Fibroblast of lung (primary cell): Measurements from ENCODE around the gene SAMD13. TPM values are rescaled to one million over a fixed set of nuclear protein-coding genes. Genes with fewer than 3 reads are reported as not detected.

Experiments used
- DNase-seq, 2 donors: peaks; one replicate each; pipeline versions ENCODE4 v3.0.0 to v3.0.0-alpha.2; 2010; ENCODE audit warnings: low read depth in 2 of 2
- H2AFZ ChIP-seq: 2 replicates; pipeline ENCODE4 v1.5.1; 2012; ENCODE audit warnings: low read length, control low read depth, inconsistent platforms
- H3K27ac ChIP-seq: 2 replicates; pipeline ENCODE4 v1.5.1; 2011; ENCODE audit warnings: low read length, control low read depth; ENCODE audit not compliant: insufficient read depth
- H3K27me3 ChIP-seq: 2 replicates; pipeline ENCODE4 v1.5.1; 2011; ENCODE audit warnings: mild to moderate bottlenecking, low read length; ENCODE audit not compliant: control insufficient read depth, insufficient read depth
- H3K36me3 ChIP-seq: 2 replicates; pipeline ENCODE4 v1.5.1; 2011; ENCODE audit warnings: low read length; ENCODE audit not compliant: control insufficient read depth, insufficient read depth
- H3K4me1 ChIP-seq: 2 replicates; pipeline ENCODE4 v1.5.1; 2011; ENCODE audit warnings: low read length; ENCODE audit not compliant: control insufficient read depth, insufficient read depth; ENCODE audit errors: extremely low read depth
- H3K4me2 ChIP-seq: 2 replicates; pipeline ENCODE4 v1.5.1; 2011; ENCODE audit warnings: low read length, control low read depth; ENCODE audit not compliant: insufficient read depth; ENCODE audit errors: extremely low read depth
- H3K4me3 ChIP-seq, 4 experiments: fragments of 200-600 bp in 1 of 4; sonication (generic) in 1 of 4; replicated peaks in 1 of 4; 2 replicates each; pipeline ENCODE4 v1.5.1; 2011 to 2016; ENCODE audit warnings: low read length in 4 of 4, low read depth in 3 of 4, mild to moderate bottlenecking in 3 of 4, control low read depth in 2 of 4, inconsistent platforms in 1 of 4, mixed read lengths in 1 of 4; ENCODE audit not compliant: insufficient read depth in 1 of 4; ENCODE audit errors: control extremely low read depth in 1 of 4
- H3K79me2 ChIP-seq: 2 replicates; pipeline ENCODE4 v1.5.1; 2012; ENCODE audit warnings: mild to moderate bottlenecking, low read length, inconsistent platforms; ENCODE audit not compliant: control insufficient read depth, insufficient read depth
- H3K9ac ChIP-seq: 2 replicates; pipeline ENCODE4 v1.5.1; 2011; ENCODE audit warnings: mild to moderate bottlenecking, low read length, control low read depth; ENCODE audit not compliant: insufficient read depth
- H3K9me3 ChIP-seq: 2 replicates; pipeline ENCODE4 v1.5.1; 2012; ENCODE audit warnings: low read depth, low read length; ENCODE audit not compliant: control insufficient read depth, insufficient read depth
- H4K20me1 ChIP-seq: 2 replicates; pipeline ENCODE4 v1.5.1; 2011; ENCODE audit warnings: low read length; ENCODE audit not compliant: control insufficient read depth, insufficient read depth; ENCODE audit errors: extremely low read depth
- CTCF ChIP-seq, 2 donors: IDR thresholded peaks in 1 of 2; conservative IDR thresholded peaks in 1 of 2; 1 replicate in 1 of 2; 2 replicates in 1 of 2; pipeline ENCODE4 v1.5.1; 2011 to 2012; ENCODE audit warnings: low read length in 2 of 2, control low read depth in 1 of 2, inconsistent platforms in 1 of 2, low read depth in 1 of 2, mild to moderate bottlenecking in 1 of 2
- EZH2 ChIP-seq: IDR thresholded peaks from 2 replicates; pipeline ENCODE4 v1.5.1; 2012; ENCODE audit warnings: low read length, control low read depth, mild to moderate bottlenecking; ENCODE audit errors: missing control alignments
- polyA plus RNA-seq, 2 donors: library from polyadenylated mRNA; depleted of rRNA in 1 of 2; stranded (reverse) in 1 of 2; unstranded in 1 of 2; fragments of >200 nt; gene quantifications; 2 replicates each; pipeline ENCODE4 v1.2.1, GENCODE V29; 2011 to 2012; ENCODE audit warnings: missing spikeins in 1 of 2
- total RNA-seq: library from RNA; depleted of rRNA; stranded (reverse); fragments of >200 nt; gene quantifications from 2 replicates; pipeline ENCODE4 v1.2.1, GENCODE V29; 2014

Gene SAMD13
- total and polyA plus RNA-seq, 2 donors (not counting 1 experiment from before 2014, with no cell fraction given) = 0.44 to 2.5 TPM

GRCh38 chr1:84356881-84357280 is 55.4 kb downstream of the SAMD13 start:
- peak in 1 of 2 donors; percentile 64 for DNase-seq
- Histone ChIP-seq H3K36me3 (no peaks in the 10 kb centered on the region), H3K4me3 (no peak overlapping the region), H3K79me2 (no peaks in the 10 kb centered on the region), H2AFZ (no peak overlapping the region), H4K20me1 (no peaks in the 10 kb centered on the region), H3K9me3 (no peaks in the 10 kb centered on the region), H3K27ac (no peak overlapping the region), H3K4me2 (no peak overlapping the region), H3K4me1 (peaks cover 8% of the 10 kb centered on the region), H3K9ac (no peak overlapping the region), H3K27me3 (no peaks in the 10 kb centered on the region)
- TF ChIP-seq CTCF (conservative IDR thresholded peaks at IDR 0.05 in 1 of 2, IDR thresholded peaks at IDR 0.05 in 1 of 2; ENCODE audit: low read depth in 1 of 2, low read length in 2 of 2) (no peak), EZH2 (no peak)

- Histone ChIP-seq H3K27me3 (no peaks in the 10 kb centered on the region), H4K20me1 (no peaks in the 10 kb centered on the region), H3K36me3 (no peaks in the 10 kb centered on the region), H3K79me2 (no peaks in the 10 kb centered on the region), H3K9me3 (no peaks in the 10 kb centered on the region), H3K9ac (no peak overlapping the region), H3K27ac (no peak overlapping the region), H3K4me2 (no peak overlapping the region), H3K4me3 (no peak overlapping the region), H3K4me1 (peaks cover 6% of the 10 kb centered on the region), H2AFZ (no peak overlapping the region)
- no peak for DNase-seq
- TF ChIP-seq EZH2 (no peak), CTCF (conservative IDR thresholded peaks at IDR 0.05 in 1 of 2, IDR thresholded peaks at IDR 0.05 in 1 of 2; ENCODE audit: low read depth in 1 of 2, low read length in 2 of 2) (no peak)
Observed at GRCh38 chr1:84358695-84359094, 57.2 kb downstream of the SAMD13 start.

- Histone ChIP-seq H3K4me1 (peaks cover 2% of the 10 kb centered on the region), H3K9me3 (no peaks in the 10 kb centered on the region), H3K4me3 (no peak overlapping the region), H3K27me3 (no peaks in the 10 kb centered on the region), H3K36me3 (no peaks in the 10 kb centered on the region), H3K4me2 (no peak overlapping the region), H3K27ac (no peak overlapping the region), H2AFZ (no peak overlapping the region), H4K20me1 (no peaks in the 10 kb centered on the region), H3K9ac (no peak overlapping the region), H3K79me2 (no peaks in the 10 kb centered on the region)
- DNase-seq = no peak
- no peak for TF ChIP-seq CTCF (conservative IDR thresholded peaks at IDR 0.05 in 1 of 2, IDR thresholded peaks at IDR 0.05 in 1 of 2; ENCODE audit: low read depth in 1 of 2, low read length in 2 of 2)
- TF ChIP-seq EZH2 = no peak
Observed at GRCh38 chr1:84360316-84360715, 58.8 kb downstream of the SAMD13 start.
